Measurements from ENCODE around the gene POLA2. TPM values are rescaled to one million over a fixed set of nuclear protein-coding genes. Genes with fewer than 3 reads are reported as not detected.

POLA2 gene
- polyA plus RNA-seq, 3 donors, result 4.0 to 8.3 (median 5.2) TPM

GRCh38 chr11:65219930-65220213 is 41.9 kb upstream of the POLA2 start:
- H3K4me1 Mint-ChIP-seq, result peaks cover 33% of the 10 kb centered on the region
- no peaks in the 10 kb centered on the region for H4K20me1 ChIP-seq (ENCODE audit: insufficient read depth, low read length)
- H3K36me3 ChIP-seq (replicated peaks in 1 of 2; ENCODE audit: control insufficient read depth in 1 of 2, insufficient read depth in 2 of 2, low read length in 2 of 2), result no peaks in the 10 kb centered on the region
- intact Hi-C loops (cut with micrococcal nuclease), result no loop called here
- H3K4me3 ChIP-seq (replicated peaks in 1 of 3; ENCODE audit: low read depth in 2 of 3, low read length in 3 of 3), result no peak overlapping the region
- TF ChIP-seq, protein P1, sequence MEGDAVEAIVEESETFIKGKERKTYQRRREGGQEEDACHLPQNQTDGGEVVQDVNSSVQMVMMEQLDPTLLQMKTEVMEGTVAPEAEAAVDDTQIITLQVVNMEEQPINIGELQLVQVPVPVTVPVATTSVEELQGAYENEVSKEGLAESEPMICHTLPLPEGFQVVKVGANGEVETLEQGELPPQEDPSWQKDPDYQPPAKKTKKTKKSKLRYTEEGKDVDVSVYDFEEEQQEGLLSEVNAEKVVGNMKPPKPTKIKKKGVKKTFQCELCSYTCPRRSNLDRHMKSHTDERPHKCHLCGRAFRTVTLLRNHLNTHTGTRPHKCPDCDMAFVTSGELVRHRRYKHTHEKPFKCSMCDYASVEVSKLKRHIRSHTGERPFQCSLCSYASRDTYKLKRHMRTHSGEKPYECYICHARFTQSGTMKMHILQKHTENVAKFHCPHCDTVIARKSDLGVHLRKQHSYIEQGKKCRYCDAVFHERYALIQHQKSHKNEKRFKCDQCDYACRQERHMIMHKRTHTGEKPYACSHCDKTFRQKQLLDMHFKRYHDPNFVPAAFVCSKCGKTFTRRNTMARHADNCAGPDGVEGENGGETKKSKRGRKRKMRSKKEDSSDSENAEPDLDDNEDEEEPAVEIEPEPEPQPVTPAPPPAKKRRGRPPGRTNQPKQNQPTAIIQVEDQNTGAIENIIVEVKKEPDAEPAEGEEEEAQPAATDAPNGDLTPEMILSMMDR (IDR thresholded peaks at IDR 0.05), result no peak
- DNase-seq, result peak; percentile 21 to 46 (median 31)
- H2AFZ ChIP-seq (ENCODE audit: insufficient read depth, low read depth, low read length, poor library complexity, severe bottlenecking), result peak overlapping the region; percentile 23
- no peak overlapping the region for H3K9ac ChIP-seq (ENCODE audit: insufficient read depth, low read length, poor library complexity, severe bottlenecking)
- H3K27me3 ChIP-seq (ENCODE audit: control insufficient read depth in 2 of 2, insufficient read depth in 2 of 2, low read length in 2 of 2), result no peaks in the 10 kb centered on the region
- no peak overlapping the region for H3K27ac ChIP-seq (ENCODE audit: low read depth in 1 of 2, low read length in 2 of 2)
- peaks cover 0 to 2% of the 10 kb centered on the region in 2 donors for H3K36me3 Mint-ChIP-seq
- H3K27ac Mint-ChIP-seq, result peak overlapping the region in 1 of 7 donors; percentile 27
- H3K4me3 Mint-ChIP-seq, result no peak overlapping the region
- peaks cover 30 to 37% of the 10 kb centered on the region in 2 donors for H3K4me1 ChIP-seq (ENCODE audit: control insufficient read depth in 1 of 2, insufficient read depth in 2 of 2, low read length in 2 of 2)
- WGBS (ENCODE audit: insufficient coverage), result no CpG with 5 or more reads among the region's 3 CpGs
- H3K4me2 ChIP-seq (replicated peaks; ENCODE audit: extremely low read depth, low read length, poor library complexity, severe bottlenecking), result no peak overlapping the region
- H3K9me3 ChIP-seq (replicated peaks in 1 of 2; ENCODE audit: control insufficient read depth in 1 of 2, insufficient read depth in 1 of 2, low read length in 2 of 2), result no peaks in the 10 kb centered on the region
- no peaks in the 10 kb centered on the region for H3K79me2 ChIP-seq (ENCODE audit: insufficient read depth, low read length)
- H3K9me3 Mint-ChIP-seq, result no peaks in the 10 kb centered on the region
- peaks cover 2 to 8% (median 6%) of the 10 kb centered on the region in 3 donors for H3K27me3 Mint-ChIP-seq (ENCODE audit: low read depth in 3 of 3)

GRCh38 chr11:65221026-65221425 is 40.7 kb upstream of the POLA2 start:
- Histone ChIP-seq H3K27me3 (ENCODE audit: control insufficient read depth in 2 of 2, insufficient read depth in 2 of 2, low read length in 2 of 2) (no peaks in the 10 kb centered on the region), H2AFZ (ENCODE audit: insufficient read depth, low read depth, low read length, poor library complexity, severe bottlenecking) (no peak overlapping the region), H3K4me2 (replicated peaks; ENCODE audit: extremely low read depth, low read length, poor library complexity, severe bottlenecking) (no peak overlapping the region), H3K79me2 (ENCODE audit: insufficient read depth, low read length) (no peaks in the 10 kb centered on the region), H3K9ac (ENCODE audit: insufficient read depth, low read length, poor library complexity, severe bottlenecking) (no peak overlapping the region), H3K27ac (ENCODE audit: low read depth in 1 of 2, low read length in 2 of 2) (no peak overlapping the region), H3K4me1 (ENCODE audit: control insufficient read depth in 1 of 2, insufficient read depth in 2 of 2, low read length in 2 of 2) (peaks cover 42 to 49% of the 10 kb centered on the region in 2 donors), H3K9me3 (replicated peaks in 1 of 2; ENCODE audit: control insufficient read depth in 1 of 2, insufficient read depth in 1 of 2, low read length in 2 of 2) (no peaks in the 10 kb centered on the region), H4K20me1 (ENCODE audit: insufficient read depth, low read length) (no peaks in the 10 kb centered on the region), H3K36me3 (replicated peaks in 1 of 2; ENCODE audit: control insufficient read depth in 1 of 2, insufficient read depth in 2 of 2, low read length in 2 of 2) (no peaks in the 10 kb centered on the region), H3K4me3 (replicated peaks in 1 of 3; ENCODE audit: low read depth in 2 of 3, low read length in 3 of 3) (no peak overlapping the region)
- Mint-ChIP-seq H3K36me3 (no peaks in the 10 kb centered on the region), H3K9me3 (no peaks in the 10 kb centered on the region), H3K4me1 (peaks cover 42% of the 10 kb centered on the region), H3K27me3 (ENCODE audit: low read depth in 3 of 3) (peaks cover 2 to 8% (median 3%) of the 10 kb centered on the region in 3 donors), H3K4me3 (no peak overlapping the region), H3K27ac (no peak overlapping the region)
- intact Hi-C loops (cut with micrococcal nuclease), result no loop called here
- 92% methylated on average over 5 of the region's 10 CpGs for WGBS (ENCODE audit: insufficient coverage)
- TF ChIP-seq, protein P1 (IDR thresholded peaks at IDR 0.05), result no peak
- DNase-seq, result no peak
